Transverse colon (tissue), 3 donors: ENCODE measurements around the gene ACRV1.

Experiments
- CTCF ChIP-seq, 5 experiments: fragments of 200-600 bp in 3 of 5; fragments of 450-650 bp in 2 of 5; sonication (generic) in 3 of 5; IDR thresholded peaks; 1 replicate in 2 of 5; 2 replicates in 3 of 5; pipeline ENCODE4 v1.5.1; 2016 to 2017; ENCODE audit warnings: antibody characterized with exemption in 5 of 5, inconsistent platforms in 3 of 5, mild to moderate bottlenecking in 2 of 5, moderate library complexity in 1 of 5
- EP300 ChIP-seq: sonication (generic); formaldehyde crosslinking; IDR thresholded peaks from one replicate; pipeline ENCODE4 v1.6.1; 2017; ENCODE audit warnings: antibody characterized with exemption, low read depth
- POLR2A ChIP-seq: fragments of 450-650 bp; IDR thresholded peaks from one replicate; pipeline ENCODE4 v1.6.1; 2016; ENCODE audit warnings: antibody characterized with exemption, mild to moderate bottlenecking, moderate library complexity

- TF ChIP-seq CTCF (IDR thresholded peaks at IDR 0.05), result no peak
- no peak for TF ChIP-seq EP300
- TF ChIP-seq POLR2A, result no peak
Measured at GRCh38 chr11:125674210-125674609, 6.4 kb downstream of the ACRV1 start.
